GM18861 (cell line): ENCODE measurements around the gene MRPL52.

Experiments
- ATAC-seq: cut with Tn5 transposase; IDR thresholded peaks from one replicate; pipeline ENCODE4 v1.9.1; 2021; ENCODE audit not compliant: unreplicated experiment

MRPL52 gene

GRCh38 chr14:22878271-22879246, 48.9 kb downstream of the MRPL52 start:
- ATAC-seq: no peak

- no peak for ATAC-seq
Observed at GRCh38 chr14:22882064-22882463, 52.4 kb downstream of the MRPL52 start.

- ATAC-seq: no peak
Observed at GRCh38 chr14:22882529-22883172, 53.0 kb downstream of the MRPL52 start.

- ATAC-seq: no peak
Observed at GRCh38 chr14:22883173-22883976, 53.7 kb downstream of the MRPL52 start, which contains the start of gene REM2. REM2 (plus strand) TSS chr14:22883222; CDS start chr14:22883288, 66 bp downstream.

GRCh38 chr14:22884076-22884737, 54.5 kb downstream of the MRPL52 start:
- ATAC-seq: no peak
